ENCODE results near the gene IP6K3.

IP6K3 gene

GRCh38 chr6:33778444-33779121 is 31.9 kb upstream of the IP6K3 start:
- TF ChIP-seq SPI1 (IDR thresholded peaks at IDR 0.05; ENCODE audit: borderline replicate concordance, low read depth) (no peak), POLR2AphosphoS5 (IDR thresholded peaks at IDR 0.05; ENCODE audit: low read depth) (no peak), CTCF (IDR thresholded peaks at IDR 0.05; ENCODE audit: insufficient read depth, low read length) (no peak), REST (IDR thresholded peaks at IDR 0.05; ENCODE audit: insufficient replicate concordance, low read depth) (no peak), GABPA (IDR thresholded peaks at IDR 0.05; ENCODE audit: low read depth) (no peak)
- Histone ChIP-seq H3K27ac (replicated peaks) (no peak overlapping the region), H3K4me3 (replicated peaks; ENCODE audit: insufficient read depth, low read length) (no peak overlapping the region), H3K27me3 (ENCODE audit: insufficient read depth, poor library complexity, severe bottlenecking) (no peaks in the 10 kb centered on the region)
- DNase-seq (ENCODE audit: low read depth in 1 of 2, low spot score in 1 of 2), result no peak

- TF ChIP-seq GABPA (IDR thresholded peaks at IDR 0.05; ENCODE audit: low read depth) (no peak), CTCF (IDR thresholded peaks at IDR 0.05; ENCODE audit: insufficient read depth, low read length) (no peak), SPI1 (IDR thresholded peaks at IDR 0.05; ENCODE audit: borderline replicate concordance, low read depth) (no peak), POLR2AphosphoS5 (IDR thresholded peaks at IDR 0.05; ENCODE audit: low read depth) (no peak), REST (IDR thresholded peaks at IDR 0.05; ENCODE audit: insufficient replicate concordance, low read depth) (no peak)
- H3K4me3 ChIP-seq (replicated peaks; ENCODE audit: insufficient read depth, low read length), result no peak overlapping the region
Observed at GRCh38 chr6:33777398-33778388, 31.0 kb upstream of the IP6K3 start.

GRCh38 chr6:33776764-33777163 is 30.1 kb upstream of the IP6K3 start:
- Histone ChIP-seq H3K4me3 (replicated peaks; ENCODE audit: insufficient read depth, low read length) (no peak overlapping the region), H3K27ac (replicated peaks) (no peak overlapping the region), H3K27me3 (ENCODE audit: insufficient read depth, poor library complexity, severe bottlenecking) (no peaks in the 10 kb centered on the region)
- no peak for DNase-seq (ENCODE audit: low read depth in 1 of 2, low spot score in 1 of 2)
- TF ChIP-seq GABPA (IDR thresholded peaks at IDR 0.05; ENCODE audit: low read depth) (no peak), POLR2AphosphoS5 (IDR thresholded peaks at IDR 0.05; ENCODE audit: low read depth) (no peak), REST (IDR thresholded peaks at IDR 0.05; ENCODE audit: insufficient replicate concordance, low read depth) (no peak), CTCF (IDR thresholded peaks at IDR 0.05; ENCODE audit: insufficient read depth, low read length) (no peak), SPI1 (IDR thresholded peaks at IDR 0.05; ENCODE audit: borderline replicate concordance, low read depth) (no peak)

More at GRCh38 chr6:33777398-33778388, 31.0 kb upstream of the IP6K3 start:
- Histone ChIP-seq H3K27ac (replicated peaks) (no peak overlapping the region), H3K27me3 (ENCODE audit: insufficient read depth, poor library complexity, severe bottlenecking) (no peaks in the 10 kb centered on the region)
- no peak for DNase-seq (ENCODE audit: low read depth in 1 of 2, low spot score in 1 of 2)

All from HL-60 (cell line).